ENCODE measurements around the gene SNX17. TPM values are rescaled to one million over a fixed set of nuclear protein-coding genes. Genes with fewer than 3 reads are reported as not detected.
"Not testable (repeated sequence)": the region's sequence is repeated elsewhere in the genome, so short reads cannot be mapped to it uniquely, and the experiment has no call there.

SNX17 gene
- total RNA-seq, 4 donors from 2014 or later, result 47.2 to 91.5 (median 56.3) TPM

DNA sequence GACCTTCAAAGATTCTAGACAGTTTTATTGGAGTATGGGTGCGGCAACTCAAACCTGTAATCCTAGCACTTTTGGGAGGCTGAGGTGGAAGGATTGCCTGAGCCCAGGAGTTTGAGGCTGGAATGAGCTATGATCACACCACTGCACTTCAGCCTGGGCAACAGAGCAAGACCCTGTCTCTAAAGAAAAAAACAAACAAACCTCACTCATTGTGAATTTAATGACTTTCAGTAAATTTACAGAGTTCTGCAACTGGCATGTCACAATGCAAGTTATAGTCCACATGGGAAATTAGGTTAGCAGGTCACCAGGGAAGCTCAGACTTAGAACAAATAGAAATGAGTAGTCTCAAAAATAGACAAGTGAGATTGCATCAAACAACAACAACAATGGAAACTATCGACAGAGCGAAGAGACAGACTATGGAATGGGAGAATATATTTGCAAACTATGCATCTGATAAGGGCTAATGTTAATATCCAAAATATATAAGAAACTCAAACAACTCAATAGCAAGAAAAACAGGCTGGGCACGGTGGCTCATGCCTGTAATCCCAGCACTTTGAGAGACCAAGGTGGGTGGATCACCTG lies 51.3 kb downstream of the SNX17 start:
- H3K4me3 ChIP-seq, result no peak overlapping the region
- DNase-seq, result no peak
- in situ Hi-C loops (cut with MboI; ENCODE audit: low sequenced_read_pairs in 4 of 4) (no loop called here), intact Hi-C loops (cut with DNase I; ENCODE audit: low total_unique reads) (no loop called here)
- H3K27ac ChIP-seq, result no peak overlapping the region
- TF ChIP-seq, protein P1, sequence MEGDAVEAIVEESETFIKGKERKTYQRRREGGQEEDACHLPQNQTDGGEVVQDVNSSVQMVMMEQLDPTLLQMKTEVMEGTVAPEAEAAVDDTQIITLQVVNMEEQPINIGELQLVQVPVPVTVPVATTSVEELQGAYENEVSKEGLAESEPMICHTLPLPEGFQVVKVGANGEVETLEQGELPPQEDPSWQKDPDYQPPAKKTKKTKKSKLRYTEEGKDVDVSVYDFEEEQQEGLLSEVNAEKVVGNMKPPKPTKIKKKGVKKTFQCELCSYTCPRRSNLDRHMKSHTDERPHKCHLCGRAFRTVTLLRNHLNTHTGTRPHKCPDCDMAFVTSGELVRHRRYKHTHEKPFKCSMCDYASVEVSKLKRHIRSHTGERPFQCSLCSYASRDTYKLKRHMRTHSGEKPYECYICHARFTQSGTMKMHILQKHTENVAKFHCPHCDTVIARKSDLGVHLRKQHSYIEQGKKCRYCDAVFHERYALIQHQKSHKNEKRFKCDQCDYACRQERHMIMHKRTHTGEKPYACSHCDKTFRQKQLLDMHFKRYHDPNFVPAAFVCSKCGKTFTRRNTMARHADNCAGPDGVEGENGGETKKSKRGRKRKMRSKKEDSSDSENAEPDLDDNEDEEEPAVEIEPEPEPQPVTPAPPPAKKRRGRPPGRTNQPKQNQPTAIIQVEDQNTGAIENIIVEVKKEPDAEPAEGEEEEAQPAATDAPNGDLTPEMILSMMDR (IDR thresholded peaks at IDR 0.05 in 4 of 5, conservative IDR thresholded peaks at IDR 0.05 in 1 of 5), result no peak
- no peak for TF ChIP-seq POLR2A (IDR thresholded peaks at IDR 0.05)
- H3K9me3 ChIP-seq, result no peaks in the 10 kb centered on the region
- ATAC-seq, result no peak
- H3K36me3 ChIP-seq, result no peaks in the 10 kb centered on the region
- no peaks in the 10 kb centered on the region for H3K4me1 ChIP-seq
- no peaks in the 10 kb centered on the region for H3K27me3 ChIP-seq

DNA sequence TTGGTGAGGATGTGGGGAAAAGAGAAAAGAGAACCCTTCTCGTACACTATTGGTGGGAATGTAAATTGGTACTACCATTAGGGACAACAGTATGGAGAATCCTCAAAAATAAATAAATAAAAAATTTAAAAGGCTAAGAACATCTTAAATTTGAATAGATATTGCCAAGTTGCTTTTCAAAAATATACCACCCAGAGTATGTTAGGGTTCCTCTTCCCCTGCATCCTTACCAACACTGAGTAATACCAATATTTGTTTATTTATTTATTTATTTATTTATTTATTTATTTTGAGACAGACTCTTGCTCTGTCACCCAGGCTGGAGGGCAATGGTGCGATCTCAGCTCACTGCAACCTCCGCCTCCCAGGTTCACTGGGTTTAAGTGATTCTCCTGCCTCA lies 52.5 kb downstream of the SNX17 start:
- intact Hi-C loops (cut with DNase I; ENCODE audit: low total_unique reads) (no loop called here), in situ Hi-C loops (cut with MboI; ENCODE audit: low sequenced_read_pairs in 4 of 4) (no loop called here)
- TF ChIP-seq, protein P1 (IDR thresholded peaks at IDR 0.05 in 4 of 5, conservative IDR thresholded peaks at IDR 0.05 in 1 of 5), result no peak
- TF ChIP-seq POLR2A (IDR thresholded peaks at IDR 0.05), result no peak
- DNase-seq (no peak), ATAC-seq (no peak)
- no peaks in the 10 kb centered on the region for H3K27me3 ChIP-seq
- H3K4me1 ChIP-seq, result peaks cover 5 to 7% of the 10 kb centered on the region in 2 donors
- no peak overlapping the region for H3K4me3 ChIP-seq
- no peak overlapping the region for H3K27ac ChIP-seq
- H3K9me3 ChIP-seq, result no peaks in the 10 kb centered on the region
- no peaks in the 10 kb centered on the region for H3K36me3 ChIP-seq

- not testable (repeated sequence) for H3K27me3 ChIP-seq
Measured at GRCh38 chr2:27425039-27425438, 54.6 kb downstream of the SNX17 start.

More at GRCh38 chr2:27425039-27425438, 54.6 kb downstream of the SNX17 start:
- in situ Hi-C loops (cut with MboI; ENCODE audit: low sequenced_read_pairs in 4 of 4); H3K9me3 ChIP-seq; ATAC-seq; DNase-seq; H3K4me3 ChIP-seq; intact Hi-C loops (cut with DNase I; ENCODE audit: low total_unique reads); H3K36me3 ChIP-seq; H3K27ac ChIP-seq: not testable (repeated sequence)
- H3K4me1 ChIP-seq, result peaks cover 12 to 15% of the 10 kb centered on the region in 2 donors

Other genes starting within 250 kb of the SNX17 start
- gene ABHD1, start 246.8 kb upstream of the SNX17 start, total RNA-seq, result 1 to 10 TPM in 3 of 4 donors, under 1 TPM in 1; 0.61 to 2.3 (median 1.2) TPM
- 100 to 1,000 TPM; 117 to 197 (median 154) TPM for gene PREB, start 236.0 kb upstream of the SNX17 start, total RNA-seq
- gene PRR30, start 231.2 kb upstream of the SNX17 start, total RNA-seq, result not detected
- under 1 TPM in 1 of 4 donors, not detected in 3; 0.20 TPM for gene TCF23, start 221.6 kb upstream of the SNX17 start, total RNA-seq
- 100 to 1,000 TPM; 131 to 203 (median 171) TPM for gene ATRAID, start 158.6 kb upstream of the SNX17 start, total RNA-seq
- 10 to 100 TPM; 19.0 to 46.5 (median 32.5) TPM for gene SLC5A6, start 158.3 kb upstream of the SNX17 start, total RNA-seq
- 10 to 100 TPM in 1 of 4 donors, 1 to 10 TPM in 3; 2.7 to 10.2 (median 7.1) TPM for gene CAD, start 153.2 kb upstream of the SNX17 start, total RNA-seq
- under 1 TPM in 1 of 4 donors, not detected in 3; 0.20 TPM for gene SLC30A3, start 107.6 kb upstream of the SNX17 start, total RNA-seq
- gene DNAJC5G, start 95.2 kb upstream of the SNX17 start, total RNA-seq, result not detected
- 100 to 1,000 TPM; 219 to 554 (median 427) TPM for gene TRIM54, start 88.2 kb upstream of the SNX17 start, total RNA-seq
- not detected for gene UCN, start 62.2 kb upstream of the SNX17 start, total RNA-seq
- gene MPV17, start 47.5 kb upstream of the SNX17 start, total RNA-seq, result 10 to 100 TPM in 3 of 4 donors, 1 to 10 TPM in 1; 9.9 to 16.0 (median 11.5) TPM
- 10 to 100 TPM; 25.3 to 45.6 (median 40.5) TPM for gene GTF3C2, start 13.9 kb upstream of the SNX17 start, total RNA-seq
- gene EIF2B4, start 278 bp upstream of the SNX17 start, total RNA-seq, result 10 to 100 TPM; 50.5 to 57.9 (median 53.8) TPM
- gene ZNF513, start 10.1 kb downstream of the SNX17 start, total RNA-seq, result 1 to 10 TPM; 2.0 to 7.6 (median 4.5) TPM
- gene PPM1G, start 39.0 kb downstream of the SNX17 start, total RNA-seq, result 100 to 1,000 TPM in 1 of 4 donors, 10 to 100 TPM in 3; 47.2 to 111 (median 92.2) TPM
- gene NRBP1, start 58.0 kb downstream of the SNX17 start, total RNA-seq, result 100 to 1,000 TPM in 3 of 4 donors, 10 to 100 TPM in 1; 91.8 to 125 (median 120) TPM
- gene KRTCAP3, start 71.8 kb downstream of the SNX17 start, total RNA-seq, result 1 to 10 TPM in 1 of 4 donors, under 1 TPM in 1, not detected in 2; 0.93 to 2.1 TPM
- gene IFT172, start 119.1 kb downstream of the SNX17 start, total RNA-seq, result 10 to 100 TPM in 2 of 4 donors, 1 to 10 TPM in 2; 3.1 to 16.8 (median 8.6) TPM
- gene FNDC4, start 124.6 kb downstream of the SNX17 start, total RNA-seq, result 1 to 10 TPM; 2.0 to 6.4 (median 3.1) TPM
- gene GCKR, start 126.2 kb downstream of the SNX17 start, total RNA-seq, result under 1 TPM in 1 of 4 donors, not detected in 3; 0.40 TPM
- gene ZNF512, start 212.4 kb downstream of the SNX17 start, total RNA-seq, result 10 to 100 TPM in 2 of 4 donors, 1 to 10 TPM in 2; 5.8 to 15.6 (median 8.4) TPM

Measured in gastrocnemius medialis (tissue), 4 donors.